H9 (cell line): ENCODE results near the gene DOK5. TPM values are rescaled to one million over a fixed set of nuclear protein-coding genes. Genes with fewer than 3 reads are reported as not detected.

Experiments
- DNase-seq: peaks from one replicate; pipeline ENCODE4 v3.0.0-alpha.2; 2017
- H2AFZ ChIP-seq: one replicate; pipeline ENCODE4 v1.6.1; 2013; ENCODE audit warnings: mild to moderate bottlenecking, low read length, control low read depth, moderate library complexity
- H2AK5ac ChIP-seq: 2 replicates; pipeline ENCODE4 v1.6.1; 2013; ENCODE audit warnings: low read length, control low read depth, mixed read lengths; ENCODE audit not compliant: insufficient read length
- H2BK120ac ChIP-seq: one replicate; pipeline ENCODE4 v1.6.1; 2013; ENCODE audit warnings: low read depth, mild to moderate bottlenecking, low read length, control low read depth, inconsistent platforms; ENCODE audit not compliant: poor library complexity, severe bottlenecking
- H2BK12ac ChIP-seq: 2 replicates; pipeline ENCODE4 v1.6.1; 2013; ENCODE audit warnings: low read length, control low read depth, mixed read lengths, low read depth; ENCODE audit not compliant: insufficient read length
- H2BK15ac ChIP-seq: 2 replicates; pipeline ENCODE4 v1.6.1; 2013; ENCODE audit warnings: low read depth, low read length, control low read depth
- H2BK20ac ChIP-seq: one replicate; pipeline ENCODE4 v1.6.1; 2013; ENCODE audit warnings: low read depth, mild to moderate bottlenecking, low read length, control low read depth, inconsistent platforms; ENCODE audit not compliant: poor library complexity, severe bottlenecking
- H2BK5ac ChIP-seq: 2 replicates; pipeline ENCODE4 v1.6.1; 2013; ENCODE audit warnings: low read length, control low read depth, mixed read lengths; ENCODE audit not compliant: insufficient read length
- H3K14ac ChIP-seq: 2 replicates; pipeline ENCODE4 v1.6.1; 2013; ENCODE audit warnings: low read length, control low read depth; ENCODE audit not compliant: insufficient read depth
- H3K18ac ChIP-seq: 2 replicates; pipeline ENCODE4 v1.6.1; 2013; ENCODE audit warnings: low read depth, mild to moderate bottlenecking, mixed read lengths, low read length, control low read depth; ENCODE audit not compliant: insufficient read length
- H3K23ac ChIP-seq: 2 replicates; pipeline ENCODE4 v1.6.1; 2013; ENCODE audit warnings: low read length, control low read depth, mixed read lengths, low read depth; ENCODE audit not compliant: insufficient read length
- H3K23me2 ChIP-seq: 2 replicates; pipeline ENCODE4 v1.6.1; 2013; ENCODE audit warnings: low read depth, mild to moderate bottlenecking, mixed read lengths, low read length, control low read depth; ENCODE audit not compliant: insufficient read length, poor library complexity, severe bottlenecking
- H3K27ac ChIP-seq: 2 replicates; pipeline ENCODE4 v1.5.1; 2013; ENCODE audit warnings: low read length, control low read depth, mixed read lengths, low read depth; ENCODE audit not compliant: insufficient read length
- H3K27me3 ChIP-seq: 2 replicates; pipeline ENCODE4 v1.6.1; 2013; ENCODE audit warnings: low read length, control low read depth, inconsistent platforms; ENCODE audit not compliant: insufficient read depth
- H3K4ac ChIP-seq: 2 replicates; pipeline ENCODE4 v1.6.1; 2013; ENCODE audit warnings: low read depth, mild to moderate bottlenecking, control low read depth, inconsistent platforms, low read length, moderate library complexity
- H3K4me1 ChIP-seq: 2 replicates; pipeline ENCODE4 v1.6.1; 2013; ENCODE audit warnings: low read length, control low read depth, inconsistent platforms; ENCODE audit not compliant: insufficient read depth
- H3K4me2 ChIP-seq: 2 replicates; pipeline ENCODE4 v1.6.1; 2013; ENCODE audit warnings: low read length, control low read depth, mixed read lengths; ENCODE audit not compliant: insufficient read length, insufficient read depth
- H3K56ac ChIP-seq: 2 replicates; pipeline ENCODE4 v1.6.1; 2013; ENCODE audit warnings: low read depth, mild to moderate bottlenecking, mixed read lengths, low read length, control low read depth; ENCODE audit not compliant: insufficient read length
- H3K79me1 ChIP-seq: 2 replicates; pipeline ENCODE4 v1.6.1; 2013; ENCODE audit warnings: low read depth, mild to moderate bottlenecking, moderate library complexity, low read length, control low read depth, inconsistent platforms; ENCODE audit not compliant: insufficient read depth, poor library complexity, severe bottlenecking
- H3K79me2 ChIP-seq: 2 replicates; pipeline ENCODE4 v1.6.1; 2013; ENCODE audit warnings: low read length, control low read depth, inconsistent platforms; ENCODE audit not compliant: insufficient read depth
- H3K9ac ChIP-seq: 2 replicates; pipeline ENCODE4 v1.6.1; 2013; ENCODE audit warnings: low read length, control low read depth, mixed read lengths; ENCODE audit not compliant: insufficient read length; ENCODE audit errors: extremely low read depth
- H3K9me3 ChIP-seq: one replicate; pipeline ENCODE4 v1.6.1; 2013; ENCODE audit warnings: low read depth, low read length, inconsistent platforms; ENCODE audit not compliant: control insufficient read depth
- H3T11ph ChIP-seq: one replicate; pipeline ENCODE4 v1.6.1; 2013; ENCODE audit warnings: mild to moderate bottlenecking, low read length, control low read depth, inconsistent platforms
- H4K20me1 ChIP-seq: one replicate; pipeline ENCODE4 v1.6.1; 2013; ENCODE audit not compliant: control insufficient read depth, insufficient read length, insufficient read depth
- H4K5ac ChIP-seq: 2 replicates; pipeline ENCODE4 v1.6.1; 2013; ENCODE audit warnings: low read depth, mild to moderate bottlenecking, mixed read lengths, low read length, control low read depth; ENCODE audit not compliant: insufficient read length
- H4K8ac ChIP-seq: replicated peaks from 2 replicates; pipeline ENCODE4 v1.6.1; 2013; ENCODE audit warnings: low read length, control low read depth, mixed read lengths, low read depth; ENCODE audit not compliant: insufficient read length
- H4K91ac ChIP-seq: 2 replicates; pipeline ENCODE4 v1.6.1; 2013; ENCODE audit warnings: low read depth, mild to moderate bottlenecking, moderate library complexity, mixed read lengths, low read length, control low read depth; ENCODE audit not compliant: insufficient read length
- H3K27ac Mint-ChIP-seq, 3 experiments: 2 replicates in 2 of 3; 3 replicates in 1 of 3; pipeline ENCODE4 v1.8.0; 2020 to 2021; ENCODE audit warnings: mixed read lengths in 3 of 3, mild to moderate bottlenecking in 1 of 3, moderate library complexity in 1 of 3
- H3K27me3 Mint-ChIP-seq: 2 replicates; pipeline ENCODE4 v1.8.0; 2021; ENCODE audit warnings: low read depth, mild to moderate bottlenecking, moderate library complexity, mixed read lengths
- H3K36me3 Mint-ChIP-seq, 3 experiments: 2 replicates in 2 of 3; 3 replicates in 1 of 3; pipeline ENCODE4 v1.8.0; 2020 to 2021; ENCODE audit warnings: low read depth in 3 of 3, mixed read lengths in 3 of 3; ENCODE audit not compliant: insufficient read depth in 1 of 3
- H3K4me1 Mint-ChIP-seq, 2 experiments: 2 replicates each; pipeline ENCODE4 v1.8.0; 2020; ENCODE audit warnings: mixed read lengths in 2 of 2
- H3K4me3 Mint-ChIP-seq, 2 experiments: 2 replicates in 1 of 2; 3 replicates in 1 of 2; pipeline ENCODE4 v1.8.0; 2020 to 2021; ENCODE audit warnings: mild to moderate bottlenecking in 2 of 2, mixed read lengths in 2 of 2, moderate library complexity in 1 of 2
- H3K9me3 Mint-ChIP-seq, 2 experiments: 2 replicates in 1 of 2; 3 replicates in 1 of 2; pipeline ENCODE4 v1.8.0; 2020; ENCODE audit warnings: mild to moderate bottlenecking in 2 of 2, mixed read lengths in 2 of 2, moderate library complexity in 1 of 2
- CTCF ChIP-seq: fragments of 200-600 bp; sonication (generic); conservative IDR thresholded peaks from 3 replicates; pipeline ENCODE4 v1.8.0; 2021; ENCODE audit warnings: antibody characterized with exemption, mild to moderate bottlenecking
- WGBS: extraction: QIAGEN DNeasy Blood & Tissue Kit; methylation state at CpG from one replicate; pipeline ENCODE4 v1.1.7; 2013; ENCODE audit warnings: missing lambda C conversion rate, low lambda C conversion rate, mixed read lengths; ENCODE audit not compliant: insufficient read length; ENCODE audit errors: extremely low coverage; 5-methylcytosine and 5-hydroxymethylcytosine counted together
- total RNA-seq: library from RNA; stranded (reverse); gene quantifications from 2 replicates; pipeline ENCODE4 v1.2.1, GENCODE V29; 2021

DOK5 gene
- total RNA-seq, 1 experiment from 2014 or later: 4.5 TPM

- H3K36me3 Mint-ChIP-seq: no peaks in the 10 kb centered on the region
Measured at GRCh38 chr20:54570561-54570960, 95.2 kb downstream of the DOK5 start.

More at GRCh38 chr20:54570561-54570960, 95.2 kb downstream of the DOK5 start:
- no peak for DNase-seq
- H3K4me1 Mint-ChIP-seq: no peaks in the 10 kb centered on the region
- Histone ChIP-seq H4K20me1 (no peaks in the 10 kb centered on the region), H3K9me3 (no peaks in the 10 kb centered on the region), H3K79me1 (no peaks in the 10 kb centered on the region), H3K4me1 (no peaks in the 10 kb centered on the region), H2AK5ac (no peak overlapping the region), H3K14ac (no peak overlapping the region), H3K4me2 (no peak overlapping the region), H2BK20ac (no peak overlapping the region), H2BK12ac (no peak overlapping the region), H3K18ac (no peak overlapping the region), H3K23ac (no peak overlapping the region), H4K91ac (no peak overlapping the region), H3K79me2 (no peaks in the 10 kb centered on the region), H2BK120ac (no peak overlapping the region), H3T11ph (no peak overlapping the region), H4K8ac (no peak overlapping the region), H3K56ac (no peak overlapping the region), H2BK15ac (no peak overlapping the region), H2AFZ (no peak overlapping the region), H3K27ac (no peak overlapping the region), H3K4ac (no peak overlapping the region), H2BK5ac (no peak overlapping the region), H3K23me2 (no peaks in the 10 kb centered on the region), H3K9ac (no peak overlapping the region), H4K5ac (no peak overlapping the region), H3K27me3 (no peaks in the 10 kb centered on the region)
- no peak overlapping the region for H3K27ac Mint-ChIP-seq
- H3K27me3 Mint-ChIP-seq: no peaks in the 10 kb centered on the region
- no CpG with 5 or more reads among the region's 2 CpGs for WGBS
- TF ChIP-seq CTCF: no peak
- no peaks in the 10 kb centered on the region for H3K9me3 Mint-ChIP-seq
- H3K4me3 Mint-ChIP-seq: no peak overlapping the region
